Tibial artery (tissue), 4 donors: ENCODE measurements around the gene VASN.

Source experiments
- DNase-seq, 2 donors: peaks; one replicate each; pipeline ENCODE4 v3.0.0-alpha.2; 2019
- H3K27ac ChIP-seq, 2 donors: fragments of 200-600 bp; sonication (generic) in 1 of 2; 1 replicate in 1 of 2; 2 replicates in 1 of 2; pipeline ENCODE4 v1.5.1; 2018 to 2019; ENCODE audit warnings: mild to moderate bottlenecking in 1 of 2
- H3K27me3 ChIP-seq, 2 donors: fragments of 200-600 bp; sonication (generic) in 1 of 2; one replicate each; pipeline versions ENCODE4 v1.5.1 to v1.6.0; 2016 to 2019
- H3K36me3 ChIP-seq, 3 donors: fragments of 200-600 bp; sonication (generic) in 2 of 3; one replicate each; pipeline ENCODE4 v1.5.1; 2016 to 2019; ENCODE audit warnings: mild to moderate bottlenecking in 2 of 3
- H3K4me1 ChIP-seq, 4 donors: fragments of 200-600 bp; sonication (generic) in 2 of 4; 1 replicate in 3 of 4; 2 replicates in 1 of 4; pipeline ENCODE4 v1.5.1; 2016 to 2019
- H3K4me3 ChIP-seq, 2 donors: fragments of 200-600 bp; sonication (generic) in 1 of 2; 1 replicate in 1 of 2; 2 replicates in 1 of 2; pipeline ENCODE4 v1.5.1; 2018 to 2019; ENCODE audit warnings: mild to moderate bottlenecking in 2 of 2
- H3K9me3 ChIP-seq, 3 donors: fragments of 200-600 bp; sonication (generic) in 1 of 3; one replicate each; pipeline ENCODE4 v1.5.1; 2016 to 2019
- intact Hi-C: fragments of 100-400 bp; cut with DNase I; formaldehyde crosslinking; loops from one replicate; pipeline ENCODE4 v1.15.0; 2023; ENCODE audit warnings: low total_unique reads
- TF ChIP-seq, protein P1 (sequence below), 2 experiments: fragments of 200-600 bp in 1 of 2; fragments of 450-650 bp in 1 of 2; IDR thresholded peaks; one replicate each; pipeline ENCODE4 v1.5.1; 2017 to 2019; ENCODE audit warnings: antibody characterized with exemption in 2 of 2, mild to moderate bottlenecking in 1 of 2, moderate library complexity in 1 of 2

VASN gene

DNA sequence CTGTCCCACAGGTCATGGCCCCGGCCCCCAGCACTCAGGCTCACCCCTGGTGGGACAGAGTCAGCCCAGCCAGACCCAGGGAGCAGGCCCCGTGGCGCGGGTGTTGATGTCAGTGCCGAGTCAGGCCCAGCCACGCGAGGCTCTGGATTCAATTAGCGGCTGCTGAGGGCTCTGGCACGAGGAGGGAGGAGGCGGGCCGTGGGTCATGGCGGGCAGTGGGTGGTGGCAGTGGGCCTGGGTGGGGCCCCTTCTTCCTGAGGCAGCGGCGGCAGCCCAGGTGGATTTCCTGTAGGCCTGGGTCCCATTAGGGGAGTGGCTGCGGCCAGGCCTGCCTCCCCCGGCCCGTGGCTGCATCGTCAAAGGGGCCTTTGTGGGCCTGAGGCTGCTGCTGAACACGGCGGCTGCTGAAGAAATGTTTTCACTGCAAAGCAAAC lies 12.9 kb downstream of the VASN start:
- no peaks in the 10 kb centered on the region for H3K9me3 ChIP-seq
- intact Hi-C loops: no loop called here
- H3K4me3 ChIP-seq: no peak overlapping the region
- peak in 1 of 2 donors; percentile 83 for DNase-seq
- H3K36me3 ChIP-seq: peaks cover 19 to 45% (median 44%) of the 10 kb centered on the region in 3 donors
- H3K27ac ChIP-seq: peak overlapping the region; percentile 90 to 93
- H3K4me1 ChIP-seq: peaks cover 8 to 100% (median 98%) of the 10 kb centered on the region in 4 donors
- TF ChIP-seq, protein P1, sequence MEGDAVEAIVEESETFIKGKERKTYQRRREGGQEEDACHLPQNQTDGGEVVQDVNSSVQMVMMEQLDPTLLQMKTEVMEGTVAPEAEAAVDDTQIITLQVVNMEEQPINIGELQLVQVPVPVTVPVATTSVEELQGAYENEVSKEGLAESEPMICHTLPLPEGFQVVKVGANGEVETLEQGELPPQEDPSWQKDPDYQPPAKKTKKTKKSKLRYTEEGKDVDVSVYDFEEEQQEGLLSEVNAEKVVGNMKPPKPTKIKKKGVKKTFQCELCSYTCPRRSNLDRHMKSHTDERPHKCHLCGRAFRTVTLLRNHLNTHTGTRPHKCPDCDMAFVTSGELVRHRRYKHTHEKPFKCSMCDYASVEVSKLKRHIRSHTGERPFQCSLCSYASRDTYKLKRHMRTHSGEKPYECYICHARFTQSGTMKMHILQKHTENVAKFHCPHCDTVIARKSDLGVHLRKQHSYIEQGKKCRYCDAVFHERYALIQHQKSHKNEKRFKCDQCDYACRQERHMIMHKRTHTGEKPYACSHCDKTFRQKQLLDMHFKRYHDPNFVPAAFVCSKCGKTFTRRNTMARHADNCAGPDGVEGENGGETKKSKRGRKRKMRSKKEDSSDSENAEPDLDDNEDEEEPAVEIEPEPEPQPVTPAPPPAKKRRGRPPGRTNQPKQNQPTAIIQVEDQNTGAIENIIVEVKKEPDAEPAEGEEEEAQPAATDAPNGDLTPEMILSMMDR (IDR thresholded peaks at IDR 0.05): no peak
- no peaks in the 10 kb centered on the region for H3K27me3 ChIP-seq

DNA sequence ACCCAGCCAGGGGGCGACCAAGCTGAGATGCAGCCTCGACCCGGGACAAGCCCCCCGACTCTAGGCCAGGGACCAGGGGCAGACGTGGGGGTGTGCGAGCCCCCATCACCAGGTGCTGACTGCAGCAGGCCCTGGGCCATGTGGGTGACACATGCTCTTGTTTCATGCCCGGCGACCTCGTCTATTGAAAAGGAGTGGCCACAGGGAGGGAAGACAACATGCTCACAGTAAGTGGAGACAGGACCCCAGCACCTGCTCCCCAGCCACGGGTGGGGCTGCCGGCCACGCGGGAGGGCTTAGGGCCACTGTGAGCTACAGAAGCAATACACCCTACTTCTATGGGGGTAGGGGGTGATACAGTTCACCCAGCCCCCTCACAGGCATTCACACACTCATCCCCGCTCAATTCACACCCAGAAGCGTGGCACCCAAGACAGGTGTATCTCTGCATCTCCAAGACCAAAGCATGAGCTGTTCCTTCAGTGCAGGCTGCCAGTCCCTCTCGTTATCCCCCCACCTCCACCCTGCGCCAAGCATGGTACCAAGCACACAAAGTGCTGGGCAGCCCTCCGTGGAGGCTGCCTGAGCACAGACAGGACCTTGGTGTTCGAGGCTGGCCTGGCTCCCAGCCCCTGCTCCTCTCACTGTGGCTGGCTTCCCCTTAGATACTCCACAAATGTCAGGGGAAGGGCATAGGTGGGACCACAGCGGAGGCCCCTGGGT lies 13.6 kb downstream of the VASN start:
- H3K4me1 ChIP-seq: peaks cover 8 to 100% (median 98%) of the 10 kb centered on the region in 4 donors
- peaks cover 19 to 45% (median 43%) of the 10 kb centered on the region in 3 donors for H3K36me3 ChIP-seq
- intact Hi-C loops: no loop called here
- H3K27ac ChIP-seq: peak overlapping the region; percentile 90 to 93
- H3K27me3 ChIP-seq: no peaks in the 10 kb centered on the region
- DNase-seq: peak in 1 of 2 donors; percentile 77
- TF ChIP-seq, protein P1 (IDR thresholded peaks at IDR 0.05): no peak
- H3K9me3 ChIP-seq: no peaks in the 10 kb centered on the region
- H3K4me3 ChIP-seq: no peak overlapping the region

- intact Hi-C loops: no loop called here
- peak in 1 of 2 donors; percentile 82 for DNase-seq
- peaks cover 19 to 39% (median 37%) of the 10 kb centered on the region in 3 donors for H3K36me3 ChIP-seq
- no peak overlapping the region for H3K4me3 ChIP-seq
- TF ChIP-seq, protein P1 (IDR thresholded peaks at IDR 0.05): no peak
- H3K27ac ChIP-seq: peak overlapping the region; percentile 90 to 93
- H3K4me1 ChIP-seq: peaks cover 8 to 99% (median 93%) of the 10 kb centered on the region in 4 donors
- no peaks in the 10 kb centered on the region for H3K27me3 ChIP-seq
- H3K9me3 ChIP-seq: no peaks in the 10 kb centered on the region
These were observed 14.3 kb downstream of the VASN start for GRCh38 chr16:4385789-4386450.

GRCh38 chr16:4386451-4386805 lies 14.8 kb downstream of the VASN start:
- intact Hi-C loops: no loop called here
- peaks cover 8 to 97% (median 88%) of the 10 kb centered on the region in 4 donors for H3K4me1 ChIP-seq
- no peaks in the 10 kb centered on the region for H3K27me3 ChIP-seq
- H3K27ac ChIP-seq: peak overlapping the region; percentile 90 to 93
- H3K4me3 ChIP-seq: no peak overlapping the region
- TF ChIP-seq, protein P1 (IDR thresholded peaks at IDR 0.05): no peak
- DNase-seq: peak in 1 of 2 donors; percentile 90
- H3K9me3 ChIP-seq: no peaks in the 10 kb centered on the region
- peaks cover 17 to 34% (median 32%) of the 10 kb centered on the region in 3 donors for H3K36me3 ChIP-seq

DNA sequence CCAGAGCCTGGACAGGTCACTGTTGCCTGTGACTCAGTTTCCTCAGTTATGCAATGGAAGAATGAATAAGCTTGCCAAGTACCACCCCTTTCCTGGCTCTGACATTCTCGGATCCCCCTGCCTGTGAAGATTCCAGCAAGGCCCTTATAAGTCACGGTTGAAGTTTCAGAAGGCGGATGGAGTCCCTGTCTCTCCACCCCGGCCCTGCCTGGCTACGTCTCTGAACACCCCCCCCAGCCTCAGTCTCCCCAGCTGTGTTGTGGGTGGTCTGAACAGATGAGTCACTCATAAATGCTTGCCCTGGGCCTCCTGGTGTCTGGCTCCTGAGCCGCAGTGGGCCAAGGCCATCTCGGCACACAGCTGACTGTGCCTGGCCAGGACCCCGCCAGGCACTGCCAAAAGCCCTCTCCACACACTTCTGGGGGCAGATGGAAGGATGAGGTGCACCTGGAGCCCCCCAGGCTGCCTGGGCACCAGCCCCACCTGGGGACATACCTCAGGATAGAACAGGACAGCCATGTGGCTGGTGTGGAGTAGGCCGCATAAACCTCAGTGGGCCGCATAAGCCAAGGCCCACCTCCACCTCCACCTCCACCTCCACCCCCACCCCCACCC lies 15.4 kb downstream of the VASN start:
- no peaks in the 10 kb centered on the region for H3K9me3 ChIP-seq
- no peaks in the 10 kb centered on the region for H3K27me3 ChIP-seq
- TF ChIP-seq, protein P1 (IDR thresholded peaks at IDR 0.05): no peak
- H3K4me3 ChIP-seq: no peak overlapping the region
- H3K36me3 ChIP-seq: peaks cover 11 to 27% (median 26%) of the 10 kb centered on the region in 3 donors
- H3K27ac ChIP-seq: peak overlapping the region; percentile 90 to 93
- intact Hi-C loops: no loop called here
- peak in 1 of 2 donors; percentile 77 for DNase-seq
- H3K4me1 ChIP-seq: peaks cover 8 to 97% (median 88%) of the 10 kb centered on the region in 4 donors
